Astrocyte (in vitro differentiated cells and primary cell): ENCODE data around the gene MACO1.

Experiments
- CTCF ChIP-seq: IDR thresholded peaks from 2 replicates; pipeline ENCODE4 v1.5.1; 2011; ENCODE audit warnings: low read depth, mild to moderate bottlenecking, inconsistent platforms, low read length, moderate library complexity; ENCODE audit not compliant: insufficient read depth
- EZH2 ChIP-seq: IDR thresholded peaks from 2 replicates; pipeline ENCODE4 v1.6.1; 2012; ENCODE audit warnings: mild to moderate bottlenecking, low read length, inconsistent platforms; ENCODE audit not compliant: insufficient read depth

DNA sequence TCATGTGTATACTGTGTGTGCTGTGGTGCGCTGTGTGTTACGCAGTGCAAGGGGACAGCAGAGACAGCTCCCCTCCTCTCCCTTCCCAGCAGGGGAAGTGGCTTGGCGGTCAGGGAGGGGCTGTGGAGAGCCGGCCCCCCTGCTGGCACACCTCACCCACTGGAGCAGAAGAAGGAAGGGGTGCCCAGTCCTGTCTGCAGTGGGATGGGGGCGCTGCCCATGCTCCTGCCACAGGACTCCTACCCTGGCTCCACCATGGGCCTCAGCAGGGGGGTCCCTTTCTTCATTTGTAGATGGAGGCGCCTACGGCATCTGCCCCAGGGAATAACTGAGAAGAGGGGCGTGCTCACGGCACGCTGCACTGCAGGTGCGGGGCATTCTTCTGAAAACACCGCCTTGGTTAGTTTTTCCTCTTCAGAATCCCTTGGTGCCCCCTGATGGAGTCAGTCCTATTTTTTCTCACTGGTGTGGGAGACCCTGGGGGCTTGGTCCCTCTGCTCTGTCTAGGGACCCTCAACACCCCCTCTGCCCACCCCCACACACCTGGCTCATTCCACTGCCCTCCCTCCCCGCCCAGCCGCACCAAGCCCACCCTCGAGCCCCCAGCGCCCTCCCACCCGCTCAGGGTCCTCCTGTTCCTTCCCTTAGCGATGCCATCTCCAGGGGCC is 99.0 kb downstream of the MACO1 start:
- TF ChIP-seq CTCF (no peak), EZH2 (no peak)
